GM19239 (cell line): ENCODE results near the gene ABR.
"Not testable (repeated sequence)": the region's sequence is repeated elsewhere in the genome, so short reads cannot be mapped to it uniquely, and the experiment has no call there.

Source experiments
- DNase-seq: peaks from one replicate; pipeline ENCODE4 v3.0.0; 2011; ENCODE audit warnings: low spot score; ENCODE audit not compliant: insufficient read length
- FAIRE-seq: peaks from 2 replicates; lab custom pipeline; 2011; peaks lifted over from hg19 to GRCh38; lab: Jason Lieb, UNC

ABR gene

DNA sequence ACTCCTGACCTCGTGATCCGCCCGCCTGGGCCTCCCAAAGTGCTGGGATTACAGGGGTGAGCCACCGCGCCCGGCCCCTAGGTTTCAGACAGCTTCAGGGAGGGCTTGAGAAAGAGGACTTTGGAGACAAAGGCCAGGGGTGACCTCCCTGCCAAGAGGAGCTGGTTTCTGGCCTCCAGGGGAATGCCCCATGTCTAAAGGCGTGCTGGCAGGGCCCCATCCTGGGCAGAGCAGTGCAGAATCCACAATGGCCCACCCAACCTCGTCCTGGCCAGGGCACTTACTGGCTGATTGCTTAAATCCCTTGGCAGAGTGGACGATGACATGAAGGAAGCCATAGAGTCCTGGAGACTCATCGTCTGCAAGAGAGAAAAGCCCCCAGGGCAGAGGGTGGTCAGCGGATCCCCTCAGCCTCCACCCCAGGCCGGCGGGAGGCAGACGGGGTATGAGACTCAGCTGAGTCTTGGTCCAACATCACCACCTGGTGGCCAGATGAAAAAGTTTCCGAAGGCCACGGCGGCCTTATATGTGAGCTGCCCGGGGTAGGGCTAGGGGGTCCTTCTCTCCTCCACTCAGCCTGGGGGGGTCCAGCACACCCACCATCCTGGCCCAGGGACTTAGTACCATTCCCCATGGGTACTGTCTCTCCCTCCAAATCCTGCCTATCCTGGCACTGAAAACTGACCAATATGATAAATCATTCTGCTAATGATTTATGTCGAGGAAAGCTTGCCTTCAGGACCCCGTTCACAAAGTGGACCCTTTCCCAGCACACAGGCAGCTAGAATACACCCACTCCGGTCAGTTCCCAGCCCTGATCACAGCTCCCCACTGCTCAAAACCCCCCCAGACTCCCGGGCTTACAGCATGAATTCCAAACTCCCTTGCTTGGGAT is 123.8 kb downstream of the ABR start:
- FAIRE-seq (peak; percentile 44), DNase-seq (peak; percentile 72)

- FAIRE-seq (no peak), DNase-seq (no peak)
Observed at GRCh38 chr17:1055231-1055630, 124.5 kb downstream of the ABR start.

DNA sequence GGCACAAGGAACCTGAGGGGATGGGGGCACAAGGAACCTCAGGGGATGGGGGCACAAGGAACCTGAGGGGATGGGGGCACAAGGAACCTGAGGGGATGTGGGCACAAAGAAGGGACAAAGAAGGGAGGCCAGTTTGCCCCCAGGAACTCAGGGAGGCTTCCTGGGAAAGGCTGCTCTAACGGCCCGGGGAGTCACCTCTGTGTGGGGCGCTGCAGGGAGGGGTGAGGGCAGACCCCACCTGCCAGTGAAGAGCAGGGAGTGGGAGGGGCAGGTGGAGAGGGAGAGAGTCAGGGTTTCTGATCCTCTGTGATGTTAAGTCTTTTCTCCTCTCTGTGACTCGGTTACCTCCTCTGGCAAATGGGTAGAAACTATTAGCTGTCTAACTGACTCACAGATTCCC is 125.1 kb downstream of the ABR start:
- DNase-seq (no peak), FAIRE-seq (no peak)

DNA sequence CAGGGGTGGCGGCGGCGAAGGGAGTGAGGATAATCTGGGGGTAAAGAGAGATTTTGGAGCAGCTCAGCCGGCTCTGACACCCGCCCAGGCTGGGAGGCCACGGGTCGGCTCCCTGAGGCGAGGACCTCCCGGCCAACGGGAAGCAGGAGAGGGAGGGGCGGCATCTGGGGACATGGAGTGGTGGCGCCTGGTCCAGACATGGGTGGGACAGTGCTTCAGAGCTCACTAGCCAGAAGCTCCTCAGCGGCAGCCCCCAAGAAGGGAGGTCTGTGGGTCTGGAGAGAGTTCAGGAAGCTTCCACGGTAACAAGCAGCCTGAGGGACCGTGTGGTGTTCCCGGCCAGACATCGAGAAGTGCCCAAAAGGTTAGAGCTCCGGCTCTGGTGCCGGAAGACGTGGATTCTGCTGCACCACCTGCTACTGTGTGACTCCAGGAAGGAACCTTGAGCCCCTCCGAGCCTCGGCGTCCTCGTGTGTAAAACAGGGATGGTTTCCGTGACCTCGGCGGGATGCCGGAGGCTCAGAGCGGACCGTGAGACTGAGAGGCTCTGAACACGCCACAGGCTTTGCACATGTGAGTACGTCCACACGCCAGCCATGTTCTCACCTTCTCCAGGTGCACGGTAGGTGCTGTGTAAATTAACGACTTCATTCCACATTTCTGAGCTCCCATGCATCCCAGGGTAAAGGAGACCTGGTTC is 126.0 kb downstream of the ABR start:
- FAIRE-seq, result no peak
- DNase-seq, result no peak

DNA sequence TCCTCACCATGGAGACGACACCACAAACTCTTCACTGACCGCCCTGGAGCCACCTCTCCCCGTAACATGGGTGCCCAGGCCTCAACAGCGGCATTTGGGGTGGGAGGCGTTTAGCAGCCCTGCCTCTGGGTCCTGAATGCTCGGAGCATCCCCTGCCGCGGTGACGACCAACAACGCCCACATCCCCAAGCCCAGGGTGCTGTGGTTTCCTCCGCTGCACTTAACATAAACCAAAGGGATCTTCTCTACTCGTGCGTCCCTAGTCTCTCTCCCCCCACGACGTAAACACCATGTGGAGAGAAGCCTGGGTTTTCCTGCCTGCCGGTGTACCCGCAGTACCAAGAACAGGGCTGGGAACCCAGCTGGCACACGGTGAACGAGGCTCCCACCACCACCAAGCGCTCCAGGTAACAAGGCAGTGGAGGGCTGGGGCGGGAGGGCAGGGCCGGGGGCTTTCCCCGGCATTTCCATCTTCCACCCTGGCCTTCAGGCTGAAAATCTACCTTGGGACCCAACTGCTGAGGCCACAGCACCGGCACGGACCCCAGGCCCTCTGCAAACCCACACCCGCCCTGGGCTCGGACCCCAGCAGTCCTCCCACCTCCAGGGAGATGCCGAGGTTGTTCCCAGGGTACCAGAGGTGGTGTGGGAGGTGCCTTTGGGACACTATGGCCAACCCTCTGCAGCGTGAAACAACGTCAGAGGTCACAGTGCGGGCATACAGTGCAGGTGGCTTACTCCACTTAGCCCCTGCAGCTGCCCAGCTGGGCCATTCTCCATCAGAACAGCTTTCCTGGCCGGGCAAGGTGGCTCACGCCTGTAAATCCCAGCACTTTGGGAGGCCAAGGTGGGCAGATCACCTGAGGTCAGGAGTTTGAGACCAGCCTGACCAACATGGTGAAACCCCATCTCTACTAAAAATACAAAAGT is 128.5 kb downstream of the ABR start:
- FAIRE-seq, result no peak

DNA sequence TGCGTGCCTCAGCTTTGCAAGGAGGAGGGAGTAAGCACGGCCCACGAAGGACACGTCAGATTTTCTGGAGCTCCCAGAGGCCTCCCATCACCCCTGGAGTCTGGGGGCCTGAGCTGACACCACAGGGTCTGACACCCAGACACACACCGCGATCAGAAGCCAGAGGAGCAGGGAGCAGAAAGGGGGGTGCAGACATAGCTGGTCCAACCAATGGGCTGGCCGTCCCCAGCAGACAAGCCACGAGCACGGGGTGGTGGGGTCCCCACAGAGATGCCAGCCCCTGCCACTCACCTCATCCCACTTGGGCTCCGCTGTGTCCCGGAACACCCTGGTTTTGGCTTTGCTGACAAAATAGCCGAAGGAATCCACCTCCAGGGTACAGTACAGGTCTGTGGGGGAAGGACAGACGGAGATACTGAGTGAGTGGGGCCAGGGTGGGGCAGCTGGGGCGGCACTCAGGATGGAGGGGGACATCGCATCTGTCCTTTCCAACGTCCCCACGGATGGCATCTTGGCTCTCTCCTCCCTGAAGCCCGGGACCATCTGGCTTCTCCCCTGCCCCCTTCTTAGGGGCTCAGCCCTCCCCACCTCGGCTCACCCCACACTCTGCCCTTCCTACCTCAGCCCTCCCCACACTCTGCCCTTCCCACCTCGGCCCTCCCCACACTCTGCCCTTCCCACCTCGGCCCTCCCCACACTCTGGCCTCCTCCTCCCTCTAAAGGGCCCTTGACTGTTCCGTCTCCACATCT is 129.4 kb downstream of the ABR start:
- no peak for FAIRE-seq

More for the DNA sequence above, 128.5 kb downstream of the ABR start:
- no peak for DNase-seq

DNA sequence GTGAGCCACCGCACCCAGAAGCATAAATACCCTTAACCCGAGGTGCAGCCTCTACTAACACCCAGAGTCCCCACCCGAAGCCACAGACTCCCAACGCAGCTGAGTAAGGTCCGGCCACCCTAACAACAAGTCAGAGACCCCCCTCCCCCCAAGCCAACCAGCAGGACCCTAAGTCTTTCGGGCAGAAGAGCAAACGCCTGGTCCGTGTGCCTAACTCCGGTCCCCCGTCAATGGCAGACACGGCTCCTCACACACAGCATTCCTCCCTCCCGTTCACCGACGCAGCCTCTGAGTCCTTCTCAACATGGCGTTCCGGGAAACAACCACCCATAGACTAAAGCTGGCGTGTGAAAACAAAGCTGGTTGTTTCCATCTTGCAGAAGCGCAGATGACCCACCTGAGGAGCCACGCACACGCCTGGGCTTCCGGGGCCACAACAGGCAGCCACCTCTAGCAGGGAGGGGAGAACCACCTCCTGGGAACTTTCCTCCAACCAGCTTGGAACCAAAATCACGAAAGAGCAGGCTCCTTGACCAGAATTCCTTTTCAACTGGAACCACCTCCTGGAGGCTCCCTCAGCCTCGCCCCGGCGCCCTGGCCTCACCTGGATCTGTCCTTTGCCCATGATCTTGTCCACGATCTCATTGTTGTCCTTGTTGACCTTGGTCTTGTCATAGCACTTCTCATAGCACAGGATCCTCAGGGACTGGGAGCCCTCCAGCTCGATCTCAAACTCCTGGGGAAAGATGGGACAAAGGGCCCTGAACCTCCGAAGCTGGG is 130.1 kb downstream of the ABR start:
- FAIRE-seq (no peak), DNase-seq (no peak)

More for the DNA sequence above, 129.4 kb downstream of the ABR start:
- no peak for DNase-seq

- DNase-seq, FAIRE-seq: not testable (repeated sequence)
Observed at GRCh38 chr17:1048516-1049115, 131.2 kb downstream of the ABR start.

DNA sequence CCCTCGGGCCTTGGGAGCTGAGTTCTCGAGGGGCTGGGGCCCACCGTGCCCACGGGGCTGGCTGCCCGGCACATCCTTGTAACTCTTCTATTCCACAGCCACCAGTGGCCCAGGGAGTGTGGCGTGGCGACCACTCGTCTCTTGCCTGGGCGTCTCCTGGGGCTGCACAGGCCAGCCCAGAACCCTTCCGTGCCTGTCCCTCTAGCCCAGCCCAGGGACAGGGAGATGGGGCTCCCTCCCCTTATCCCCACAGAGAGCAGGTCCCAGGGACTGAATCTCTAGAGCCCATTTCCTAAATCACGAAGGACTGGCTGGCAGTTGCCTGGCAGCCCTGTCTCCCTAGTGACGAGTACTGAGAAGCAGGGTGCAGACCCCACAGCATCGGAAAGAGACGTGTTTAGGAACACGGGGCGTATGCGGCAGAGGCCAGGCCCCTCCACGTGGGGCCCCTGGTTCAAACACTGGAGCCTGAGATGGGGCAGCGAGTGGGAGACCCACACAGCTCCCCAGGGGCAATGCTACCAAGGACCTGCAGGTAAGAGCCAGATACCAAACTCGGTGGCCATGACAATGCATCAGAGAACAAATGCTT is 131.8 kb downstream of the ABR start:
- DNase-seq, result no peak
- FAIRE-seq, result no peak

- DNase-seq (no peak), FAIRE-seq (no peak)
Observed at GRCh38 chr17:1047177-1047878, 132.5 kb downstream of the ABR start.

DNA sequence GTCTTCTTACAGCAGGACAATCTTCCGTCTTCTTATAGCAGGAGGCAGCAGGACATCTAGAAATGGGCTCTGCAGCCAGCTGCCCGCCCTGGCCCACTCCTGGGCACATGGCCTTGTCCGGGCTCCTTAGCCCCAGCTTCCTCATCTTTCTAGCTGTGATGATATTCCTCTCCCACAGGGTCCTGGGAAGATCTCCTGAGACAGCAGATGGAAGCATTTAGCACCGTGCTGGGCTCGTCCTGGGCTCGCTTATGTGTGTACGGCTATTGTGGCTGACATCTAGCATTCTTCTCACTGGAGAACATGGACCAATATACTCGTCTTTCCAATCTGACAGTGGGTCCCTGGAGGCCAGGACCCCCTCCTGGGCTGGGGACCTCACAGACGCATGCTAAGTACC is 134.3 kb downstream of the ABR start:
- FAIRE-seq, result no peak
- DNase-seq, result no peak

- FAIRE-seq, DNase-seq: not testable (repeated sequence)
Observed at GRCh38 chr17:1044387-1045009, 135.3 kb downstream of the ABR start.

GRCh38 chr17:1043601-1044251 is 136.1 kb downstream of the ABR start:
- no peak for FAIRE-seq
- DNase-seq, result no peak

DNA sequence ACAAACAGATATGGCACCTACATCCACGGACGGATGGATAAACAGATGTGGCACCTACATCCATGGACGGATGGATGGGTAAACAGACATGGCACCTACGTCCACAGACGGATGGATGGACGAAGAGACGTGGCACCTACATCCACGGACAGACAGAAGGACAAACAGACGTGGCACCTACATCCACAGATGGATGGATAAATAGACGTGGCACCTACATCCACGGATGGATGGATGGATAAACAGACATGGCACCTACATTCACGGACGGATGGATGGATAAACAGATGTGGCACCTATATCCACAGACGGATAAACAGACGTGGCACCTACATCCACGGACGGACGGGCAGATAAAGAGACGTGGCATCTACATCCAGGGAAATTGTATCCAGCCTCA is 137.3 kb downstream of the ABR start:
- FAIRE-seq (no peak), DNase-seq (no peak)

DNA sequence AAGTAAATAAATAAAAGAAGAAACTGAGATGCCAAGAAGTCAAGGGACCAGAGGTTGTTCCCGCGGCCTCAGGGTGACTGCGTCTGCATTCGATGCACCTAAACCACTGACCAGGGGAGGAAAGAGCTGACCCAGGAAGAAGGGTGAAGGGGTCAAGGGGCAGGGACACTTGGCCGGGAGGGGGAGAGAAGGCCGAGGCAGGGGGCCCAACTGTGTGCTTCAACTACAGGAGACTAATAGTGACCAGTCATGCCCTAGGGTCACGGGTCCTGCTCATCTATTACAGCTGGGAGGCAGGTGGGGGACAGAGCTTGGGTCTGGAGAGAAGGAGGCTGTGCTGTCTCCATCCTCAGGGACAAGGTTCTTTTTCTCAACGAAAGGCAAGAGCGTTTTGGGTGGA is 138.0 kb downstream of the ABR start:
- no peak for DNase-seq

GRCh38 chr17:1040216-1040600 is 139.6 kb downstream of the ABR start:
- FAIRE-seq (no peak), DNase-seq (no peak)

More for the DNA sequence above, 138.0 kb downstream of the ABR start:
- FAIRE-seq, result no peak
